ENCODE measurements around the gene PSMD11.

DNA sequence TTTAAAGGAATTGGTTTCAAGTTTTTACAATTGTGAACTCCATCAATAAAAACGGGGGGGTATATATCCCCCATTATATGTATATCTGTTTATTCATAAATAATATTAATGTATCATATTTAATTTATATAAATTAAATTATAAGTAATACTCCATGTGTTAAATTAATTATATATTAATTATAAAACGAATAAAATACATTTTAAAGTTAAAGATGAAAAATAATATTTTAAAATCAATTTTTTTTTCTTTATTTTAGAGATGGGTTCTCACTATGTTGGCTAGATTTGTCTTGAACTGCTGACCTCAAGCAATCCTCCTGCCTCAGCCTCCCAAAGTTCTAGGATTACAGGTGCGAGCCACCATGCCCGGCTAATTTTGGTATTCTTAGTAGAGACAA lies 17.4 kb upstream of the PSMD11 start:
- no peak for TF ChIP-seq POLR2AphosphoS5 (IDR thresholded peaks at IDR 0.05)
- TF ChIP-seq, protein P1, sequence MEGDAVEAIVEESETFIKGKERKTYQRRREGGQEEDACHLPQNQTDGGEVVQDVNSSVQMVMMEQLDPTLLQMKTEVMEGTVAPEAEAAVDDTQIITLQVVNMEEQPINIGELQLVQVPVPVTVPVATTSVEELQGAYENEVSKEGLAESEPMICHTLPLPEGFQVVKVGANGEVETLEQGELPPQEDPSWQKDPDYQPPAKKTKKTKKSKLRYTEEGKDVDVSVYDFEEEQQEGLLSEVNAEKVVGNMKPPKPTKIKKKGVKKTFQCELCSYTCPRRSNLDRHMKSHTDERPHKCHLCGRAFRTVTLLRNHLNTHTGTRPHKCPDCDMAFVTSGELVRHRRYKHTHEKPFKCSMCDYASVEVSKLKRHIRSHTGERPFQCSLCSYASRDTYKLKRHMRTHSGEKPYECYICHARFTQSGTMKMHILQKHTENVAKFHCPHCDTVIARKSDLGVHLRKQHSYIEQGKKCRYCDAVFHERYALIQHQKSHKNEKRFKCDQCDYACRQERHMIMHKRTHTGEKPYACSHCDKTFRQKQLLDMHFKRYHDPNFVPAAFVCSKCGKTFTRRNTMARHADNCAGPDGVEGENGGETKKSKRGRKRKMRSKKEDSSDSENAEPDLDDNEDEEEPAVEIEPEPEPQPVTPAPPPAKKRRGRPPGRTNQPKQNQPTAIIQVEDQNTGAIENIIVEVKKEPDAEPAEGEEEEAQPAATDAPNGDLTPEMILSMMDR (IDR thresholded peaks at IDR 0.05): no peak
- TF ChIP-seq POLR2A (IDR thresholded peaks at IDR 0.05): no peak

All from gastroesophageal sphincter (tissue), 3 donors.